GM12878 (cell line): Measurements from ENCODE around the gene VGLL4. TPM values are rescaled to one million over a fixed set of nuclear protein-coding genes. Genes with fewer than 3 reads are reported as not detected.
A peak's percentile ranks its signal among the peaks of the same experiment; 100 is the strongest.

Source experiments
- ATAC-seq: fragments of 200-7000 bp; cut with Tn5 transposase; 3 replicates; pipeline ENCODE4 v1.9.1; 2020; ENCODE audit warnings: mild to moderate bottlenecking, moderate library complexity
- BruUV-seq: library from RNA; stranded (reverse); fragments of 400-500 nt; replicated peaks from 2 replicates; lab custom pipeline; 2021; lab: Mats Ljungman, UMichigan
- CTCF ChIA-PET: fragments of 300-600 bp; sonication (Branson Sonifier 250); formaldehyde crosslinking; extraction: SDS; loops from one replicate; lab custom pipeline; 2021; ENCODE audit warnings: inconsistent platforms; lab: Yijun Ruan, JAX
- POLR2A ChIA-PET: fragments of 350-600 bp; formaldehyde crosslinking; extraction: SDS; loops from one replicate; lab custom pipeline; 2021; ENCODE audit warnings: inconsistent platforms; lab: Charles Lee
- RAD21 ChIA-PET: fragments of 300-600 bp; sonication (Branson Sonifier 250); formaldehyde crosslinking; loops from one replicate; lab custom pipeline; 2023; ENCODE audit warnings: antibody characterized with exemption; ENCODE audit not compliant: unreplicated experiment; lab: Charles Lee
- SMC1A ChIA-PET: fragments of 300-600 bp; sonication (Branson Sonifier 250); formaldehyde crosslinking; loops from one replicate; lab custom pipeline; 2023; ENCODE audit not compliant: unreplicated experiment, uncharacterized antibody; lab: Charles Lee
- DNase-seq: peaks from one replicate; pipeline ENCODE4 v3.0.0-alpha.2; 2011; ENCODE audit warnings: low read depth, low spot score
- FAIRE-seq: peaks from 3 replicates; lab custom pipeline; 2011; peaks lifted over from hg19 to GRCh38; lab: Jason Lieb, UNC
- H2AFZ ChIP-seq: 2 replicates; pipeline ENCODE4 v1.6.0; 2011; ENCODE audit warnings: low read depth, low read length, control low read depth; ENCODE audit not compliant: control insufficient read depth
- H3K27ac ChIP-seq: 2 replicates; pipeline ENCODE4 v1.5.1; 2011; ENCODE audit warnings: control low read depth; ENCODE audit not compliant: control insufficient read depth, insufficient read depth
- H3K27me3 ChIP-seq, 2 experiments: replicated peaks in 1 of 2; 2 replicates each; pipeline versions ENCODE4 v1.6.0 to v1.6.1; 2011; ENCODE audit warnings: low read length in 1 of 2; ENCODE audit not compliant: control insufficient read depth in 2 of 2, insufficient read depth in 2 of 2
- H3K36me3 ChIP-seq, 2 experiments: 2 replicates each; pipeline ENCODE4 v1.5.1; 2011; ENCODE audit warnings: low read length in 1 of 2; ENCODE audit not compliant: control insufficient read depth in 2 of 2, insufficient read depth in 2 of 2
- H3K4me1 ChIP-seq: 2 replicates; pipeline ENCODE4 v1.6.1; 2011; ENCODE audit warnings: mild to moderate bottlenecking, low read length, moderate library complexity, mixed read lengths; ENCODE audit not compliant: control insufficient read depth, insufficient read depth
- H3K4me2 ChIP-seq: 2 replicates; pipeline ENCODE4 v1.6.0; 2011; ENCODE audit warnings: control low read depth; ENCODE audit not compliant: control insufficient read depth, insufficient read depth
- H3K4me3 ChIP-seq: fragments of 200-600 bp; sonication (generic); 2 replicates; pipeline ENCODE4 v1.5.1; 2016
- H3K79me2 ChIP-seq: 2 replicates; pipeline ENCODE4 v1.6.0; 2011; ENCODE audit warnings: low read length; ENCODE audit not compliant: control insufficient read depth, insufficient read depth
- H3K9ac ChIP-seq: 2 replicates; pipeline ENCODE4 v1.8.0; 2011; ENCODE audit warnings: low read length, control low read depth, mixed read lengths; ENCODE audit not compliant: control insufficient read depth, insufficient read depth
- H3K9me3 ChIP-seq: replicated peaks from 3 replicates; pipeline ENCODE4 v1.5.1; 2011; ENCODE audit warnings: mild to moderate bottlenecking, low read length; ENCODE audit not compliant: control insufficient read depth, insufficient read depth
- H4K20me1 ChIP-seq: 2 replicates; pipeline ENCODE4 v1.6.0; 2011; ENCODE audit not compliant: control insufficient read depth, insufficient read depth
- BMI1 ChIP-seq: fragments of 450-650 bp; IDR thresholded peaks from 2 replicates; pipeline ENCODE4 v1.6.1; 2016; ENCODE audit warnings: mild to moderate bottlenecking, moderate library complexity, borderline replicate concordance
- CBX3 ChIP-seq: fragments of 200-600 bp; sonication (generic); IDR thresholded peaks from 2 replicates; pipeline ENCODE4 v1.6.1; 2016; ENCODE audit warnings: low read depth, borderline replicate concordance
- E4F1 ChIP-seq: fragments of 450-650 bp; IDR thresholded peaks from 2 replicates; pipeline ENCODE4 v1.6.1; 2018; ENCODE audit warnings: borderline replicate concordance, mild to moderate bottlenecking; ENCODE audit not compliant: partially characterized antibody
- EP300 ChIP-seq, 2 experiments: fragments of 150-350 bp in 1 of 2; IDR thresholded peaks; 2 replicates each; pipeline ENCODE4 v1.6.1; 2011 to 2012; ENCODE audit warnings: low read depth in 2 of 2, low read length in 2 of 2, borderline replicate concordance in 1 of 2, improper control_type of control experiment in 1 of 2, inconsistent platforms in 1 of 2; ENCODE audit not compliant: control insufficient read depth in 1 of 2
- ETV6 ChIP-seq, 2 experiments: fragments of 450-650 bp in 1 of 2; IDR thresholded peaks in 1 of 2; conservative IDR thresholded peaks in 1 of 2; 2 replicates each; pipeline ENCODE4 v1.6.1; 2014; ENCODE audit warnings: antibody characterized with exemption in 1 of 2, borderline replicate concordance in 1 of 2, low read depth in 1 of 2, mild to moderate bottlenecking in 1 of 2, moderate library complexity in 1 of 2
- FOS ChIP-seq: IDR thresholded peaks from 3 replicates; pipeline ENCODE4 v1.6.1; 2011; ENCODE audit warnings: borderline replicate concordance; ENCODE audit not compliant: insufficient read length; ENCODE audit errors: extremely low read depth
- HSF1 ChIP-seq: fragments of 150-350 bp; IDR thresholded peaks from 2 replicates; pipeline ENCODE4 v1.6.1; 2014; ENCODE audit warnings: mild to moderate bottlenecking, low read depth, low read length
- IRF5 ChIP-seq: fragments of 450-650 bp; IDR thresholded peaks from 2 replicates; pipeline ENCODE4 v1.6.1; 2017; ENCODE audit warnings: borderline replicate concordance
- MTA3 ChIP-seq: IDR thresholded peaks from 2 replicates; pipeline ENCODE4 v1.6.1; 2012; ENCODE audit warnings: low read length, inconsistent platforms, borderline replicate concordance
- NR2C2 ChIP-seq: IDR thresholded peaks from 2 replicates; pipeline ENCODE4 v1.6.1; 2011; ENCODE audit warnings: borderline replicate concordance, low read depth; ENCODE audit not compliant: control insufficient read depth, insufficient read length
- SMAD5 ChIP-seq: IDR thresholded peaks from 2 replicates; pipeline ENCODE4 v1.6.1; 2016; ENCODE audit warnings: antibody characterized with exemption, low read depth
- TCF7 ChIP-seq: IDR thresholded peaks from 2 replicates; pipeline ENCODE4 v1.6.1; 2014; ENCODE audit warnings: antibody characterized with exemption, borderline replicate concordance
- ZNF207 ChIP-seq: fragments of 450-650 bp; IDR thresholded peaks from 2 replicates; pipeline ENCODE4 v1.6.1; 2014; ENCODE audit warnings: antibody characterized with exemption, mild to moderate bottlenecking, borderline replicate concordance
- ZSCAN29 ChIP-seq: fragments of 450-650 bp; IDR thresholded peaks from 2 replicates; pipeline ENCODE4 v1.6.1; 2017; ENCODE audit warnings: mild to moderate bottlenecking, moderate library complexity
- WGBS: methylation state at CpG from one replicate; pipeline ENCODE4 v1.1.6; 2016; ENCODE audit warnings: low lambda C conversion rate; ENCODE audit not compliant: insufficient replicate concordance, insufficient coverage; ENCODE audit errors: missing lambda C conversion rate; 5-methylcytosine and 5-hydroxymethylcytosine counted together
- in situ Hi-C: fragments of 300-500 bp; cut with MboI; formaldehyde crosslinking; loops from 9 replicates; pipeline ENCODE4 v1.14.3; 2018; ENCODE audit warnings: mixed read lengths
- intact Hi-C: fragments of 100-400 bp; cut with micrococcal nuclease; formaldehyde crosslinking; loops from one replicate; pipeline ENCODE4 v1.14.2; 2022; ENCODE audit not compliant: unreplicated experiment
- polyA plus RNA-seq, 11 experiments: library from polyadenylated mRNA; depleted of rRNA in 4 of 11; unstranded in 6 of 11; stranded (reverse) in 5 of 11; fragments of >200 nt; fragmentation: Nextera tagmentation in 4 of 11; fragmentation: Illumina TruSeq in 1 of 11; extraction: Ambion mirVana in 4 of 11; extraction: Trizol in 1 of 11; gene quantifications; 1 replicate in 1 of 11; 2 replicates in 10 of 11; pipeline versions ENCODE4 v1.2.1 to v1.2.3, GENCODE V29; 2011 to 2016; ENCODE audit warnings: inconsistent platforms in 2 of 11, missing spikeins in 2 of 11, low read depth in 1 of 11
- total RNA-seq, 4 experiments: library from RNA; depleted of rRNA in 3 of 4; stranded (reverse); fragments of >200 nt in 3 of 4; fragmentation: Illumina TruSeq in 1 of 4; extraction: Trizol in 1 of 4; gene quantifications; 2 replicates each; pipeline versions ENCODE4 v1.2.1 to v1.2.3, GENCODE V29; 2013 to 2021

VGLL4 gene
- total and polyA plus RNA-seq, 10 of the 15 experiments (the other 5 are each of a cell fraction or from before 2014, with no cell fraction given): 0.44 to 38.1 (median 16.1) TPM

- TF ChIP-seq E4F1: no peak
- peak; percentile 92 for TF ChIP-seq TCF7
- 0 out of 4 replicates have a peak, but pooled peaks of 1 of the 2 experiments have one; percentile 16 for TF ChIP-seq EP300 (IDR thresholded peaks at IDR 0.05; ENCODE audit: borderline replicate concordance in 1 of 2, control insufficient read depth in 1 of 2, low read depth in 2 of 2, low read length in 2 of 2)
- peak in 1 of 2 experiments; percentile 73; a peak in 2 of 4 replicates for TF ChIP-seq ETV6 (conservative IDR thresholded peaks at IDR 0.05 in 1 of 2, IDR thresholded peaks at IDR 0.05 in 1 of 2; ENCODE audit: borderline replicate concordance in 1 of 2, low read depth in 1 of 2)
- TF ChIP-seq, all 136 proteins: peak for 17
Measured at GRCh38 chr3:11624161-11624560, 19.6 kb downstream of the VGLL4 start (continued).

GRCh38 chr3:11622586-11623550 is 20.8 kb downstream of the VGLL4 start:
- no peak overlapping the region for H3K4me2 ChIP-seq
- no peak overlapping the region for H2AFZ ChIP-seq
- ChIA-PET CTCF (interaction anchor here (0.9 to 1.3 kb wide), 4 partner anchors 16 to 29 kb away, joined by 3 to 5 read pairs (median 4); partner anchors contain the start of gene VGLL4), SMC1A (interaction anchor here (1.0 to 5.8 kb wide), 4 partner anchors 9 to 22 kb away, joined by 3 to 35 read pairs (median 6); no protein-coding TSS in a partner anchor), POLR2A (interaction anchor here (0.6 to 2.9 kb wide), 3 partner anchors 16 to 482 kb away, joined by 3 to 12 read pairs (median 4); partner anchors contain the start of gene VGLL4), RAD21 (interaction anchor here (1.1 kb wide), 1 partner anchor 16 kb away, joined by 3 read pairs; no protein-coding TSS in a partner anchor)
- H3K9me3 ChIP-seq: peaks cover 2% of the 10 kb centered on the region; the same call in 1 of the 3 replicates
- peaks cover 97% of the 10 kb centered on the region for H3K79me2 ChIP-seq
- H3K27me3 ChIP-seq: no peaks in the 10 kb centered on the region
- peaks cover 8% of the 10 kb centered on the region; the same call in 1 of the 2 replicates for H4K20me1 ChIP-seq
- H3K9ac ChIP-seq: no peak overlapping the region
- in situ Hi-C loops: no loop called here
- ATAC-seq (no peak), FAIRE-seq (no peak), DNase-seq (no peak)
- 90% methylated on average over 9 of the region's 9 CpGs for WGBS
- intact Hi-C loops: no loop called here
- no peak overlapping the region for H3K27ac ChIP-seq
- H3K36me3 ChIP-seq: no peaks in the 10 kb centered on the region; a peak in 1 of 4 replicates
- no TSS peak for BruUV-seq
- H3K4me3 ChIP-seq: no peak overlapping the region
- H3K4me1 ChIP-seq: peaks cover 40% of the 10 kb centered on the region
- TF ChIP-seq BMI1: no peak
- no peak for TF ChIP-seq ZNF207
- no peak for TF ChIP-seq SMAD5
- no peak for TF ChIP-seq MTA3
- no peak for TF ChIP-seq HSF1
- no peak for TF ChIP-seq ZSCAN29
- TF ChIP-seq FOS: no peak
- TF ChIP-seq CBX3: no peak
- no peak for TF ChIP-seq IRF5
- no peak for TF ChIP-seq NR2C2
